Keratinocyte (primary cell): Measurements from ENCODE around the gene CMPK2. TPM values are rescaled to one million over a fixed set of nuclear protein-coding genes. Genes with fewer than 3 reads are reported as not detected.

Experiments used
- DNase-seq: peaks from one replicate; pipeline ENCODE4 v3.0.0-alpha.2; 2011; ENCODE audit warnings: low read depth, missing footprints, low spot score
- FAIRE-seq: peaks from 2 replicates; lab custom pipeline; 2011; peaks lifted over from hg19 to GRCh38; lab: Jason Lieb, UNC
- H2AFZ ChIP-seq: 2 replicates; pipeline ENCODE4 v1.6.0; 2012; ENCODE audit warnings: low read length, control low read depth, inconsistent platforms; ENCODE audit not compliant: control insufficient read depth
- H3K27ac ChIP-seq: 2 replicates; pipeline ENCODE4 v1.5.1; 2011; ENCODE audit warnings: low read length; ENCODE audit not compliant: control insufficient read depth, insufficient read depth
- H3K27me3 ChIP-seq: 3 replicates; pipeline ENCODE4 v1.6.0; 2011; ENCODE audit warnings: low read length; ENCODE audit not compliant: control insufficient read depth, insufficient read depth; ENCODE audit errors: extremely low read depth
- H3K36me3 ChIP-seq, 2 experiments: 2 replicates in 1 of 2; 3 replicates in 1 of 2; pipeline ENCODE4 v1.5.1; 2011; ENCODE audit warnings: low read length in 2 of 2, mild to moderate bottlenecking in 1 of 2; ENCODE audit not compliant: control insufficient read depth in 2 of 2, insufficient read depth in 2 of 2; ENCODE audit errors: extremely low read depth in 1 of 2
- H3K4me1 ChIP-seq: 3 replicates; pipeline ENCODE4 v1.5.1; 2011; ENCODE audit warnings: low read length; ENCODE audit not compliant: control insufficient read depth, insufficient read depth; ENCODE audit errors: extremely low read depth
- H3K4me2 ChIP-seq: 3 replicates; pipeline ENCODE4 v1.6.0; 2011; ENCODE audit warnings: low read depth, low read length; ENCODE audit not compliant: control insufficient read depth, insufficient read depth; ENCODE audit errors: extremely low read depth
- H3K4me3 ChIP-seq, 3 experiments: fragments of 200-600 bp in 1 of 3; sonication (generic) in 1 of 3; 2 replicates in 2 of 3; 3 replicates in 1 of 3; pipeline ENCODE4 v1.5.1; 2011 to 2016; ENCODE audit warnings: low read length in 3 of 3, mild to moderate bottlenecking in 3 of 3, control low read depth in 2 of 3, inconsistent platforms in 1 of 3, low read depth in 1 of 3, mixed read lengths in 1 of 3, mixed run types in 1 of 3, moderate library complexity in 1 of 3; ENCODE audit not compliant: control insufficient read depth in 2 of 3, insufficient read depth in 2 of 3; ENCODE audit errors: extremely low read depth in 1 of 3
- H3K79me2 ChIP-seq: 2 replicates; pipeline ENCODE4 v1.6.0; 2012; ENCODE audit warnings: low read length; ENCODE audit not compliant: control insufficient read depth, insufficient read depth
- H3K9ac ChIP-seq: 3 replicates; pipeline ENCODE4 v1.6.0; 2011; ENCODE audit warnings: low read length; ENCODE audit not compliant: control insufficient read depth, insufficient read depth; ENCODE audit errors: extremely low read depth
- H3K9me1 ChIP-seq: 3 replicates; pipeline ENCODE4 v1.6.0; 2011; ENCODE audit warnings: low read length; ENCODE audit not compliant: control insufficient read depth, insufficient read depth; ENCODE audit errors: extremely low read depth
- H3K9me3 ChIP-seq: 2 replicates; pipeline ENCODE4 v1.5.1; 2012; ENCODE audit warnings: low read depth, low read length; ENCODE audit not compliant: control insufficient read depth
- H4K20me1 ChIP-seq: 3 replicates; pipeline ENCODE4 v1.6.0; 2011; ENCODE audit warnings: low read length; ENCODE audit not compliant: control insufficient read depth, insufficient read depth; ENCODE audit errors: extremely low read depth
- CTCF ChIP-seq, 3 experiments: IDR thresholded peaks in 1 of 3; conservative IDR thresholded peaks in 1 of 3; optimal IDR thresholded peaks in 1 of 3; 2 replicates in 2 of 3; 3 replicates in 1 of 3; pipeline versions ENCODE3 to v1.5.1; 2011; ENCODE audit warnings: low read length in 3 of 3, mild to moderate bottlenecking in 3 of 3, moderate library complexity in 2 of 3, control low read depth in 1 of 3, inconsistent platforms in 1 of 3; ENCODE audit not compliant: insufficient read depth in 2 of 3; ENCODE audit errors: extremely low read depth in 1 of 3
- EZH2 ChIP-seq: IDR thresholded peaks from one replicate; pipeline ENCODE4 v1.6.1; 2012; ENCODE audit warnings: inconsistent platforms, mild to moderate bottlenecking, low read length, moderate library complexity
- dilution Hi-C: fragments of 300-500 bp; cut with MboI; formaldehyde crosslinking; loops from one replicate; pipeline ENCODE4 v1.7.0; 2020; ENCODE audit warnings: low sequenced_read_pairs; ENCODE audit not compliant: extremely low pct_ligation_motif_present
- polyA plus RNA-seq, 5 experiments: library from polyadenylated mRNA; depleted of rRNA in 3 of 5; stranded (reverse) in 3 of 5; stranded (forward) in 1 of 5; unstranded in 1 of 5; fragments of >200 nt; gene quantifications; 1 replicate in 1 of 5; 2 replicates in 3 of 5; 3 replicates in 1 of 5; pipeline versions ENCODE4 v1.2.1 to v1.2.3, GENCODE V29; 2011 to 2012; ENCODE audit warnings: missing spikeins in 2 of 5, low read depth in 1 of 5, low replicate concordance in 1 of 5

Gene CMPK2
- polyA plus RNA-seq, 1 donor (not counting 4 experiments of a cell fraction or from before 2014, with no cell fraction given), result 1.5 TPM

GRCh38 chr2:6824962-6825361 lies 40.7 kb downstream of the CMPK2 start:
- Histone ChIP-seq H3K9me3 (no peaks in the 10 kb centered on the region), H3K4me1 (no peaks in the 10 kb centered on the region), H3K4me3 (no peak overlapping the region), H3K79me2 (no peaks in the 10 kb centered on the region), H4K20me1 (no peaks in the 10 kb centered on the region), H3K4me2 (no peak overlapping the region), H2AFZ (no peak overlapping the region), H3K27me3 (no peaks in the 10 kb centered on the region), H3K9ac (no peak overlapping the region), H3K27ac (no peak overlapping the region), H3K9me1 (no peaks in the 10 kb centered on the region), H3K36me3 (no peaks in the 10 kb centered on the region)
- dilution Hi-C loops, result no loop called here
- TF ChIP-seq CTCF (optimal IDR thresholded peaks at IDR 0.05 in 1 of 3, IDR thresholded peaks at IDR 0.05 in 1 of 3, conservative IDR thresholded peaks at IDR 0.05 in 1 of 3; ENCODE audit: extremely low read depth in 1 of 3, insufficient read depth in 2 of 3, low read length in 3 of 3) (no peak), EZH2 (no peak)
- DNase-seq, result no peak
- no peak for FAIRE-seq

DNA sequence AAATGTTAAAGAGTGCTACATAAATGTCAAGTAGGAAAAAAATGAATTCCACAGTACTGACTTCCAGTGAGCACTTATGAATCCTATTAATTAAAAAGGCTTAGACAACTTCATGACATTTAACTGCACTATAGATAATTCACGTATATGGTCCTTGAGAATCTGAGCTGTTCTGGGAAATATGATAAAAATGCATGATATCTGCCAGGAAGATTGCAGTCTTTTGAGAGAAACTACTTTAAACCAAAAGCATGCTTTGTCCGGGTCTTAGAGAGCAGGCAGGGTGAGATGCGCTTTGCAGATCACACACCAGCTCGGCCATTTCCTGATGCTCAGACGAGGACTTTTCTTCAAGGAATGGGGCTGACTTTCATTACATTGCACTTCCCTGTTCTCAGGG lies 42.6 kb downstream of the CMPK2 start:
- Histone ChIP-seq H2AFZ (no peak overlapping the region), H3K4me3 (no peak overlapping the region), H3K79me2 (no peaks in the 10 kb centered on the region), H3K9me1 (no peaks in the 10 kb centered on the region), H3K4me2 (no peak overlapping the region), H3K9ac (no peak overlapping the region), H3K27ac (no peak overlapping the region), H3K9me3 (no peaks in the 10 kb centered on the region), H3K27me3 (no peaks in the 10 kb centered on the region), H4K20me1 (no peaks in the 10 kb centered on the region), H3K36me3 (no peaks in the 10 kb centered on the region), H3K4me1 (no peaks in the 10 kb centered on the region)
- DNase-seq, result no peak
- dilution Hi-C loops, result no loop called here
- FAIRE-seq, result no peak
- no peak for TF ChIP-seq EZH2
- no peak for TF ChIP-seq CTCF (optimal IDR thresholded peaks at IDR 0.05 in 1 of 3, IDR thresholded peaks at IDR 0.05 in 1 of 3, conservative IDR thresholded peaks at IDR 0.05 in 1 of 3; ENCODE audit: extremely low read depth in 1 of 3, insufficient read depth in 2 of 3, low read length in 3 of 3)
